Skeletal muscle tissue (tissue), 4 donors: ENCODE measurements around the gene DLK1. TPM values are rescaled to one million over a fixed set of nuclear protein-coding genes. Genes with fewer than 3 reads are reported as not detected.

Experiments used
- H3K27ac ChIP-seq: one replicate; pipeline ENCODE4 v1.7.0; 2013; ENCODE audit warnings: mild to moderate bottlenecking, low read depth, low read length, inconsistent platforms
- H3K27me3 ChIP-seq, 3 donors: one replicate each; pipeline ENCODE4 v1.7.0; 2013; ENCODE audit warnings: low read length in 3 of 3; ENCODE audit not compliant: control insufficient read depth in 3 of 3, insufficient read depth in 3 of 3
- H3K36me3 ChIP-seq, 3 donors: one replicate each; pipeline ENCODE4 v1.7.0; 2013; ENCODE audit warnings: low read length in 3 of 3; ENCODE audit not compliant: control insufficient read depth in 3 of 3, insufficient read depth in 3 of 3
- H3K4me1 ChIP-seq, 3 donors: one replicate each; pipeline ENCODE4 v1.7.0; 2013; ENCODE audit warnings: low read length in 3 of 3, mild to moderate bottlenecking in 3 of 3; ENCODE audit not compliant: control insufficient read depth in 3 of 3, insufficient read depth in 3 of 3
- H3K4me3 ChIP-seq, 3 donors: one replicate each; pipeline ENCODE4 v1.7.0; 2013; ENCODE audit warnings: low read length in 3 of 3
- H3K9ac ChIP-seq, 3 donors: one replicate each; pipeline ENCODE4 v1.7.0; 2013; ENCODE audit warnings: low read length in 3 of 3, mild to moderate bottlenecking in 3 of 3, moderate library complexity in 2 of 3, low read depth in 1 of 3
- H3K9me3 ChIP-seq, 3 donors: one replicate each; pipeline ENCODE4 v1.7.0; 2013; ENCODE audit warnings: low read length in 3 of 3; ENCODE audit not compliant: control insufficient read depth in 3 of 3
- total RNA-seq: library from RNA; depleted of rRNA; stranded (reverse); fragments of >200 nt; gene quantifications from one replicate; pipeline ENCODE4 v1.2.3, GENCODE V29; 2014
- donor health status: Osteomylitis.

Gene DLK1
- total RNA-seq, 1 donor from 2014 or later = 283 TPM

- peaks cover 2 to 32% (median 28%) of the 10 kb centered on the region in 3 donors for H3K27me3 ChIP-seq
Observed at GRCh38 chr14:100786576-100787219, 60.0 kb downstream of the DLK1 start.

GRCh38 chr14:100787659-100788058, 61.0 kb downstream of the DLK1 start:
- no peak overlapping the region for H3K9ac ChIP-seq
- H3K4me1 ChIP-seq = no peaks in the 10 kb centered on the region
- peaks cover 2 to 39% (median 37%) of the 10 kb centered on the region in 3 donors for H3K27me3 ChIP-seq
- no peaks in the 10 kb centered on the region for H3K9me3 ChIP-seq
- H3K27ac ChIP-seq = no peak overlapping the region
- H3K36me3 ChIP-seq = no peaks in the 10 kb centered on the region
- no peak overlapping the region for H3K4me3 ChIP-seq

More at GRCh38 chr14:100786576-100787219, 60.0 kb downstream of the DLK1 start:
- H3K36me3 ChIP-seq = no peaks in the 10 kb centered on the region
- H3K4me3 ChIP-seq = no peak overlapping the region
- no peaks in the 10 kb centered on the region for H3K9me3 ChIP-seq
- H3K9ac ChIP-seq = no peak overlapping the region
- H3K27ac ChIP-seq = no peak overlapping the region
- H3K4me1 ChIP-seq = no peaks in the 10 kb centered on the region

Other genes starting within 250 kb of the DLK1 start
- 1.0 TPM for gene BEGAIN, start 139.5 kb upstream of the DLK1 start, total RNA-seq
- gene MEG3, start 99.2 kb downstream of the DLK1 start, total RNA-seq = 587 TPM
- gene RTL1, start 176.8 kb downstream of the DLK1 start, total RNA-seq = 9.4 TPM